ENCODE data around the gene NLRC3.

DNA sequence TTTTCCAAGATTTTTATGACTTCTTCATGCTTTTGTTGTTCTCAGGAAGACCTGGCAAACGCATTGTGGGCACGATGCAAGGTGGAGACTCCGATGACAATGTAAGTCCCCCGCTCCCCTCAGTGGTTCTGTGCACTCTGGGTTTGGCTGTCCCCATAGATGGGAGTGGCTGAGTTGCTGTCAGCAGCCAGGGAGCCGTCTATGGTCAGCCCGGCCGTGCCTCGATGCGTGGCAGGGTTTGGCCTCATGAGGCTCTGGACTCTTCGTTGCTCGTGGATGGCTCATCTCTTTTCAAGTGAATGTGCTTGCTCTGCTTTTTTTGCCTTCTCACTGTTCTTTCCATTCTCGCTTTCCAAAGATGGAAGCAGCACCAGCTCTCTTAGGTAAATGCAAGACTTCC is 44.5 kb downstream of the NLRC3 start:
- TF ChIP-seq, protein P1, sequence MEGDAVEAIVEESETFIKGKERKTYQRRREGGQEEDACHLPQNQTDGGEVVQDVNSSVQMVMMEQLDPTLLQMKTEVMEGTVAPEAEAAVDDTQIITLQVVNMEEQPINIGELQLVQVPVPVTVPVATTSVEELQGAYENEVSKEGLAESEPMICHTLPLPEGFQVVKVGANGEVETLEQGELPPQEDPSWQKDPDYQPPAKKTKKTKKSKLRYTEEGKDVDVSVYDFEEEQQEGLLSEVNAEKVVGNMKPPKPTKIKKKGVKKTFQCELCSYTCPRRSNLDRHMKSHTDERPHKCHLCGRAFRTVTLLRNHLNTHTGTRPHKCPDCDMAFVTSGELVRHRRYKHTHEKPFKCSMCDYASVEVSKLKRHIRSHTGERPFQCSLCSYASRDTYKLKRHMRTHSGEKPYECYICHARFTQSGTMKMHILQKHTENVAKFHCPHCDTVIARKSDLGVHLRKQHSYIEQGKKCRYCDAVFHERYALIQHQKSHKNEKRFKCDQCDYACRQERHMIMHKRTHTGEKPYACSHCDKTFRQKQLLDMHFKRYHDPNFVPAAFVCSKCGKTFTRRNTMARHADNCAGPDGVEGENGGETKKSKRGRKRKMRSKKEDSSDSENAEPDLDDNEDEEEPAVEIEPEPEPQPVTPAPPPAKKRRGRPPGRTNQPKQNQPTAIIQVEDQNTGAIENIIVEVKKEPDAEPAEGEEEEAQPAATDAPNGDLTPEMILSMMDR (IDR thresholded peaks at IDR 0.05), result no peak
- TF ChIP-seq POLR2A (IDR thresholded peaks at IDR 0.05), result no peak

Data from right lobe of liver (tissue), 4 donors.